DMS53 treated with DMSO at 0.1 percent for 48 hours (cell line): ENCODE measurements around the gene EME1.

Experiments used
- DNase-seq: peaks from one replicate; lab custom pipeline; 2025; ENCODE audit not compliant: unreplicated experiment; lab: John Stamatoyannopoulos, UW

Gene EME1

GRCh38 chr17:50361561-50362480, 11.2 kb upstream of the EME1 start:
- peak; percentile 76 for DNase-seq

- DNase-seq, result no peak
These were observed 10.4 kb upstream of the EME1 start for GRCh38 chr17:50362661-50363060.

DNA sequence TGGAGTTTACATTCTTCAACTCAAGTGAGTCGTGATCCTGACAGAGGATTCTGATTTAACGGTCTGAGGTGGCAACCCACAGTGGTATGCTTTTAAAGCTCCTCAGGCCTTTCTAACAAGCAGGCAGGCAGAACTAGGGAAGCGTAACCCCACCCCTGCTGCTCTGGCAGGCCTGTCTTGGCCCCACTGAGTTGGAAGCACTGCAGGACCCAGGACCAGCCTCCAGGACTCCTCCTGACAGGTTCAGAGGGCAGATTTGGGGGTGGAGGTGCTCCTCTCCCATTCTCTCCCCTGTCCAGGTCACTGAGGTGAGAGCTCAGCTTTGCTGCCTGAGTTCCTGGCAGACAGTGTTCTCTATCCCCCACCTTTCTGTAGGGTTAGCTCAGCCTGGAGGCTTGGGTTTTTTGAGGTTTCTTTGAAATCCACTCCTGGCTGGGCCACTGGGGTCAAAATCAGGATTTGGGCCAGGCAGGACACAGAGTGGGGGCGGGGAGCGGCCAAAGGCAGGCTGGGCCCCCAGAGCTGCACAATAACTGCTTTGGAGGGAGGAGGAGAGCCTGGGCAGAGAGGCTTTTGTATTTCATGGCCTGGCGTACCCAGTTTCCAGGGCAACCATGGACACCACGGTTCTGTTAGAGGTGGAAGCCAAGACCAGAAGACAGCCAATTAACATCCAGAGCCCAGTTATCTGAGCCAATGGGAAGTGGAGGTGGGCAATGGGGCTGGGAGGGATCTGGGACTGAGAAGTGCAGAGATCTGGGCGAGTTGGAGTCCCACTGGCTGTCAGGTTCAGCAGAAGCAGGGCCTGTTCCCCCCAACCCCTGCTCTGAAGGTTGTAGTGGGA, 9.6 kb upstream of the EME1 start:
- DNase-seq, result no peak

DNA sequence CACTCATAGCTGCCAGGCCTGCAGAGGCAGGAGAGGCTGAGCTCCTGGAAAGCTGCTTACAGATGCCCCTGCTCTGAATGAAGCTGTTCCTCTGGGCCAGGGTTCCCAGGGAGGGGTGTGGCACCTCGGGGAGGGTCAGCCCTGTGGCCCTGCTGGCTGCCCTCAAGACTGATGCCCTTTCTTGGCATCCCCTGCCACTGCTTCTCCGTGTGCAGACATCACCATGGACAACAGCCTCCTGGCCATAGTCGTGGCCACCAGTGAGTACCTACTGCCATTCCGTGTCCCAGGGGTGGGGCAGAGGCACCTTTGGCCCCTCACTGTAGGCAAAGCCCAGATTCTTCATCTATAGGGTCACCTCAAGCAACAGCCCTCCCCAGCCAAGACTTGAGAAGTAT, 9.0 kb upstream of the EME1 start:
- DNase-seq, result no peak

GRCh38 chr17:50364715-50365114, 8.3 kb upstream of the EME1 start:
- DNase-seq, result no peak

DNA sequence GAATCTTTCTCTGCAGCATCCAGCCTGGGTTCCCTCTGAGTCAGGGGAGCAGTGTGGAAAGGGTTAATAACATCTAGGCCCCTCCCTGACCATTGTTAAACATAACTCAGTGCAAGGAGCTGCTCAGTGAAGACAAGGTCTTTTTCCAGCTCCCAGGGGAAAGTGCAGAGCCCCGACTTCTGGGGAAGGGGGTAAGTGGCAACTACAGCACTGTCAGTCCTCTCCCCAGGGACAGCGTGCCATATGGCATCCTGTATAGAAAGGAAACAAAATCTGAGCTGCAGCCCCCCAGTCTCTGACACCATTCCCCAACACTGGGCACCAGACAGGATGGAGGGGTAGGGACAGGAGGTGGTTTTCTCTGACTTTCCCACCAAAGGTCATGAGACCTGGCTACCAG, 7.9 kb upstream of the EME1 start:
- no peak for DNase-seq

- DNase-seq, result no peak
These were observed 7.2 kb upstream of the EME1 start for GRCh38 chr17:50365649-50366393.

DNA sequence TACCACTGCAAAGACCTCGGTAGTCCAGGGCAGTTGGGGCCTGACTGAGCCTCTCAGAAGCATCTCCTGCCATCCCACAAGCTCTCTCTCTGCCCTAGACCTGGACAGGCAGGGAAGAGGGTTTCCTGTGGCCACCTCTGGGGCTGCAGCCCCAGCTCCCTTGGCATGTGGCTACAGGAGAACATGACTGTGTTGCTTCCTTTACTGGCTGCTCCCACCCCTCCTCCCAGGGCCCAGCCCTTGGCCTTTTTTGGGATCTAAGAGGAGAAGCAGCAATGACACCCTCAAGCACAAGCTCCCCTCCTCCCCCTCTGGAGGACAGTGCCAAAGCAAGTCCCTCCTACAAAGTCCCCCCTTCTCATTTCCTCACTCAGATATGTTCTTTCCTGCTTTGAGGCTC, 5.6 kb upstream of the EME1 start:
- no peak for DNase-seq

DNA sequence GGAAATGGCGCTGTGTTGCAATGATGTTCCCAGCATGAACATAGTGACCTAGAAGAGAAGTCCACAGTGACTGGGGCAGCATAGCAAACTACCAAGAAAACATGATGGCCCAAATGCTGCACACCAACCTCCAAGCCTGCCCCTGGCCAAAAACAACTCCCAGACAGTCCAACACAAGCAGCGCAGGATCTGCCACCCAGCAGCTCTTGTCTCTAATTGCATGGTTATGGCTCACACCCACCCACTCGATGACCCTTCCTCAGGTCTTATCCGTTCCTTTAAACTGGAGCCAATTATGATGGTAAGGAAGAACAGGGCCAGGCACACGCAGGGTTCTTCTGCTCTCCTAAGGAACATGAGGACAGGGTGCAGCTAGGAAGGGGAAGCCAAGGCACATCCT, 3.0 kb upstream of the EME1 start:
- no peak for DNase-seq

DNA sequence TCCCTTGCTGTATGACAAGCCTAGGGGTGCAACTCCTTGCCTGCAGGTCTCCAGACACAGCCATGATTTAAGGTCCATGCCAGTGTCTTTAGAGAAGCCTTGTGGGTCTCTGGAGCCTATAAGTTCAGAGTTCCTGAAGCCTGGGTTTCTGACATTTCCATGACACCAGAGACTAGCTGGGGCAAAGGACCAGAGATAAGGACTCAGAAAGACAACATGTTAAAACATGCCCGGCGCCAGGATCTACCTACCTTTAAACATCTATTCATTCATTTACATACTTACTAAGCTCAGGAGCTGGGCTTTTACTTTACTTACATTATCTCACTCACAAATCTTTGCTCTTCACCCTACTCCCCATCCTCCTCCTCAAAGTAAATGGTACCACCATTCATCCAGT, 1.5 kb upstream of the EME1 start:
- DNase-seq, result no peak

DNA sequence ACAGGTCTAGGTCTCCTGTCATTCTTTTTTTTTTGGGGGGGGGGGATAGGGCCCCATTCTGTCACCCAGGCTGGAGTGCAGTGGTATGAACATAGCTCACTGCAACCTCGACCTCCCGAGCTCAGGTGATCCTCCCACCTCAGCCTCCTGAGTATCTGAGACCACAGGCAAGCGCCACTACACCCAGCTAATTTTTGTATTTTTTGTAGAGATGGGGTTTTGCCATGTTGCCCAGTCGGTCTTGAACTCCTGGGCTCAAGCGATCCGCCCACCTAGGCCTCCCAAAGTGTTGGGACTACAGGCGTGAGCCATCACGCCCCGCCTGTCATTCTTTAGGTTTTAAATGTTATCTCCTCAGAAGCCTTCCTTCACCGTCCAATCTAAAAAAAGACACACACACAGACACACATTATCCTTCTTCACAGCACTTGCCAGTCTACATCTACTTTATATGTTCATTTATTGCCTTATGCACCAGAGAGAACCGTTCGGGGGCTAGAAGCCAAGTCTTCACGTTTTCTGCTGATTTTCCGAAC, 739 bp upstream of the EME1 start:
- DNase-seq, result no peak

GRCh38 chr17:50373705-50374104, 676 bp downstream of the EME1 start:
- DNase-seq, result no peak

DNA sequence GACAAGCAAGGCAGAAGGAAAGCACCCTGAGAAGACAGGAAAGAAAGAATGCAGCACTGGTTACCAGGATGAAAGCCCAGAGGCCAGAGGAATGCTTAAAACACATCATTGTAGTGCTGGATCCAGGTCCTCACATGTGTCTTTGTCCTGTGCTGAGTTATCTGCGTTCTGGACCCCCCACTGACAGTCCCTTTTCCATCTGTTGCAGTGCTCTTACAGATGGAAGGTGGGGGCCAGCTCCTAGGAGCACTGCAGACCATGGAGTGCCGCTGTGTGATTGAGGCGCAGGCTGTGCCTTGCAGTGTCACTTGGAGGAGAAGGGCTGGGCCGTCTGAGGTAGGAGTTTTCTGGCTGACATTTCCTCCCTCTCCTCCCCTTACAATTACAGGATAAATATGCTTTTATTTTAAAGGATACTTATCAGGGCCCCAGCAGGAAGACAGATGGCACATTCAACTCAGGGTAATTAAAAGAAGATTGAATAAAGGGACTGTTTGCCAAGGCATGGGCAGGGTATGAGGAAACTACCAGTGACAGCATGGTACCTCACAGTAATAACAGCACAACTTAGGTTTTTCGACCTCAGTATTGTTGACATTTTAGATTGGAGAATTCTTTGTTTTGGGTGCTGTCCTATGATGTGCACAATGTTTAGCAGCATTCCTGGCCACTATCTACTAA, 3.0 kb downstream of the EME1 start:
- no peak for DNase-seq

DNA sequence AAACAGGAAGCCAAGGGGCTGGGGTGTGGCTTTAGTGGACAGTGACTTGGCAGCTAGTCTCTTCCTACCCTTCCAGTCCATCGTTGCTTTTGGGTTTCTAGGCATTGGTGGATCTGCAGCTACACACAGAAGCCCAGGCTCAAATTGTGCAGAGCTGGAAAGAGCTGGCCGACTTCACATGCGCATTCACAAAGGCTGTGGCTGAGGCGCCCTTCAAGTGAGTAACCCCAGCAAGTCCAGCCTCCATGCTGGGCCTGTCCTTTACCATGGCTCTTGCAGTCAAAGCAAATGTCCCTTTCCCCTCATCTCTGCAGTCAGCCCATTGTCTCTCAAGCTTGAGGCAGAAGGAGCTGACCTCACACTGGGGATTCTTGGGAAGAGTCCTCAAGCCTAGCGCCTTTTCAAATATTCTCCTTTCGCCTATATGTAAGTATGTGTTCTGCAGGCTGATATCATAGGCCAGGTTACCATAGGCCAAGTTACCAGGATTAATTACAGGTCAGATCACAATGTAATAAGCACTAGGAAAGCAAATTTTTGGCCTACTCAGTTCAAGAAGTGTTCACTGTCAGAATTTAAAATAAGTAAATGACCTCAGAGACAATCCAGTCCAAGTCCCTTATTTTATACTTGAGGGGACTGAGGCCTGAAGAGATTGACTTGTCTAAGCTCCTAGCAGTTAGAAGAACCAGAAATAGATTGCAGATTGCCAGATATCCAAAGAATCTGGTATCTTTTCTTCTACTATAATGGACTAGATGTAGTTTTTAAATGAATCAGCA, 6.5 kb downstream of the EME1 start:
- DNase-seq, result no peak

- DNase-seq, result no peak
These were observed 7.6 kb downstream of the EME1 start for GRCh38 chr17:50380369-50381259.

- DNase-seq, result no peak
These were observed 8.3 kb downstream of the EME1 start for GRCh38 chr17:50381260-50381815.

DNA sequence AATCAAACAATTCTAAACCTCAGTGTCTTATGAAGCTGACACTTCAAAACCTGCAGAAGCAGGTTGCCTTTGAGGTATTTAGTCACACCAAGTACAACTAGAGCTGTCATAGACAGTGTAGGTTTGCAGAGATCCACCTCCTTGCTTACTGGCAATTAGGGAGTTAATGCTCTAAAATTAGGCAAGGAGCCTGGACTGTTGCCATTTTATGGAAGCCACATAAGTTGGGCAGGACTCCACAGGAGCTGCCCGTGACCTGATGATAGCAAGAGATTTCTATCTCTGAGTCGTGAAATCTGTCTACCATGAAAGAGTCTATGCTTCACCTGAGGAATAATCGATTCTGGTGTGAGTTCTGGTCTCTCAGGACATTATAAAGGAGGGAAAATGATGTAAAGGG, 8.9 kb downstream of the EME1 start:
- no peak for DNase-seq

DNA sequence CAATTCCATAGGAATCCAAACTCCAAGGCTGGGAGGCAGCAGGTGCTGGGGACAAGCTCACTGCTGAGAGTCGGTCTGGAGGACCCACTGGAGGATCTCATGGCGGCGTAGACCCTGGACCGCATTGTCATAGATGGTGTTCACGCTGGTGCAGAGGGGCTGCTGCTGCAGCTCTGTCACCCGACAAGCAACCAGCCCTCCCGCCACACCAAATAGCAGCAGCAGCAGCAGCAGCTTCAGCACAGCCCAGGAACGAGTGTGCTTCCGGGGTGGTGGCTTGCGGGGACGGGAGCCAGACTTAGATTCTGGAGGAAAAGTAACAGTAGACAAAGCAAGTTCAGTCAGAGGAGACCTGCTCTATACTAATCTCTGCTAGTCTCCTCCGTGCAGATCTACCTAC, 9.9 kb downstream of the EME1 start:
- DNase-seq, result no peak

DNA sequence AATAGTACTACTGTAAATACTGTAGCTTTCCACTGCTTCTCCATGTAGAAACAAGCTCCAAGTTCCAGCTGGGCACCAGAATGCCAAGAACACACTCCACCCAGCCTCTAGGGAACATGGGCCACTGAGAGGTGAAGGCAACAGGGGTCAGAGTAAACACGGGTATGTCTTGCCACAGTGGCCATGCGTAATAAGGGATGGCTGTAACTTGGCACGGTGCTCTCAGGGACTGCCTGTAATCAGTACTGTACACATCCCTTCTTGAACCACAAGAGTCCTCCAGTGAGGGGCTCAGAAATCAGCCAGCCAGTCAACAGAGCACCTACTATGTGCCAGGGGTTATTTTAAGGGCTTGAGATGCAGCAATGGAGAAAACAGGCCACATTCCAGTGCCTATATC, 13.5 kb downstream of the EME1 start:
- no peak for DNase-seq
